Measurements from ENCODE around the gene CCDC92B.

GRCh38 chr17:2682176-2682938 is 67.1 kb downstream of the CCDC92B start:
- TF ChIP-seq CTCF (conservative IDR thresholded peaks at IDR 0.05; ENCODE audit: low read depth, low read length), result no peak
- no peak for TF ChIP-seq POLR2A (IDR thresholded peaks at IDR 0.05; ENCODE audit: low read depth, low read length)

Data from IMR-90 (cell line).